ENCODE measurements around the gene TCF20. TPM values are rescaled to one million over a fixed set of nuclear protein-coding genes. Genes with fewer than 3 reads are reported as not detected.

TCF20 gene
- total and polyA plus RNA-seq, 2 experiments from 2014 or later = 0.64 to 17.2 TPM

- 89 to 91% methylated on average over 15 to 18 of the region's 18 CpGs for WGBS, 2 experiments (ENCODE audit: low coverage in 1 of 2, low lambda C conversion rate in 2 of 2, missing lambda C conversion rate in 2 of 2)
- no peak overlapping the region for H2AFZ ChIP-seq
- no peak overlapping the region for H3K4me2 ChIP-seq (ENCODE audit: unreplicated experiment)
- no peak for DNase-seq
- H3K9me3 ChIP-seq (ENCODE audit: low read depth) = no peaks in the 10 kb centered on the region
- no peak for TF ChIP-seq EZH2 (IDR thresholded peaks at IDR 0.05; ENCODE audit: insufficient read depth, poor library complexity, severe bottlenecking)
- TF ChIP-seq EZH2phosphoT487 (IDR thresholded peaks at IDR 0.05; ENCODE audit: insufficient read depth, low read depth) = no peak
- no peaks in the 10 kb centered on the region for H3K9me2 ChIP-seq (ENCODE audit: insufficient read depth)
- H3K36me3 ChIP-seq (ENCODE audit: low read depth) = no peaks in the 10 kb centered on the region
- no peaks in the 10 kb centered on the region for H3K27me3 ChIP-seq (replicated peaks; ENCODE audit: insufficient read depth)
- H3K4me1 ChIP-seq (ENCODE audit: insufficient read depth) = no peaks in the 10 kb centered on the region
- no peak overlapping the region for H3K27ac ChIP-seq
- no peaks in the 10 kb centered on the region for H3F3A ChIP-seq (ENCODE audit: insufficient read depth)
- H3K79me2 ChIP-seq (ENCODE audit: insufficient read depth) = no peaks in the 10 kb centered on the region
- H3K9ac ChIP-seq = no peak overlapping the region
- in situ Hi-C loops (cut with MboI) = no loop called here
- H4K20me1 ChIP-seq (ENCODE audit: insufficient read depth) = no peaks in the 10 kb centered on the region
- no peak overlapping the region for H3K4me3 ChIP-seq
These were observed 37.5 kb upstream of the TCF20 start for GRCh38 chr22:42307806-42308563.

- H3K27ac ChIP-seq = no peak overlapping the region
- H3K9me2 ChIP-seq (ENCODE audit: insufficient read depth) = no peaks in the 10 kb centered on the region
- WGBS, 2 experiments (ENCODE audit: low coverage in 1 of 2, low lambda C conversion rate in 2 of 2, missing lambda C conversion rate in 2 of 2) = 81 to 83% methylated on average over 18 of the region's 18 CpGs
- H3K9ac ChIP-seq = no peak overlapping the region
- H3K4me1 ChIP-seq (ENCODE audit: insufficient read depth) = no peaks in the 10 kb centered on the region
- H3K9me3 ChIP-seq (ENCODE audit: low read depth) = no peaks in the 10 kb centered on the region
- no peaks in the 10 kb centered on the region for H4K20me1 ChIP-seq (ENCODE audit: insufficient read depth)
- in situ Hi-C loops (cut with MboI) = no loop called here
- no peaks in the 10 kb centered on the region for H3K79me2 ChIP-seq (ENCODE audit: insufficient read depth)
- no peak overlapping the region for H3K4me3 ChIP-seq
- no peaks in the 10 kb centered on the region for H3F3A ChIP-seq (ENCODE audit: insufficient read depth)
- TF ChIP-seq EZH2 (IDR thresholded peaks at IDR 0.05; ENCODE audit: insufficient read depth, poor library complexity, severe bottlenecking) (no peak), EZH2phosphoT487 (IDR thresholded peaks at IDR 0.05; ENCODE audit: insufficient read depth, low read depth) (no peak)
- H2AFZ ChIP-seq = no peak overlapping the region
- H3K27me3 ChIP-seq (replicated peaks; ENCODE audit: insufficient read depth) = no peaks in the 10 kb centered on the region
- H3K36me3 ChIP-seq (ENCODE audit: low read depth) = no peaks in the 10 kb centered on the region
- H3K4me2 ChIP-seq (ENCODE audit: unreplicated experiment) = no peak overlapping the region
- DNase-seq = no peak
These were observed 35.6 kb upstream of the TCF20 start for GRCh38 chr22:42306010-42306409.

- no peaks in the 10 kb centered on the region for H3F3A ChIP-seq (ENCODE audit: insufficient read depth)
- H2AFZ ChIP-seq = no peak overlapping the region
- H4K20me1 ChIP-seq (ENCODE audit: insufficient read depth) = no peaks in the 10 kb centered on the region
- 73 to 84% methylated on average over 7 to 8 of the region's 8 CpGs for WGBS, 2 experiments (ENCODE audit: low coverage in 1 of 2, low lambda C conversion rate in 2 of 2, missing lambda C conversion rate in 2 of 2)
- H3K4me2 ChIP-seq (ENCODE audit: unreplicated experiment) = no peak overlapping the region
- no peaks in the 10 kb centered on the region for H3K4me1 ChIP-seq (ENCODE audit: insufficient read depth)
- no peaks in the 10 kb centered on the region for H3K27me3 ChIP-seq (replicated peaks; ENCODE audit: insufficient read depth)
- DNase-seq = no peak
- H3K79me2 ChIP-seq (ENCODE audit: insufficient read depth) = no peaks in the 10 kb centered on the region
- in situ Hi-C loops (cut with MboI) = no loop called here
- H3K27ac ChIP-seq = no peak overlapping the region
- H3K4me3 ChIP-seq = no peak overlapping the region
- no peaks in the 10 kb centered on the region for H3K9me2 ChIP-seq (ENCODE audit: insufficient read depth)
- no peak overlapping the region for H3K9ac ChIP-seq
- TF ChIP-seq EZH2phosphoT487 (IDR thresholded peaks at IDR 0.05; ENCODE audit: insufficient read depth, low read depth) = no peak
- no peaks in the 10 kb centered on the region for H3K36me3 ChIP-seq (ENCODE audit: low read depth)
- no peaks in the 10 kb centered on the region for H3K9me3 ChIP-seq (ENCODE audit: low read depth)
These were observed 33.9 kb upstream of the TCF20 start for GRCh38 chr22:42304324-42304790.

GRCh38 chr22:42303396-42304323, 33.2 kb upstream of the TCF20 start:
- Histone ChIP-seq H3F3A (ENCODE audit: insufficient read depth) (no peaks in the 10 kb centered on the region), H3K9me2 (ENCODE audit: insufficient read depth) (no peaks in the 10 kb centered on the region), H3K79me2 (ENCODE audit: insufficient read depth) (no peaks in the 10 kb centered on the region), H3K4me2 (ENCODE audit: unreplicated experiment) (no peak overlapping the region), H4K20me1 (ENCODE audit: insufficient read depth) (no peaks in the 10 kb centered on the region), H3K4me3 (no peak overlapping the region), H3K4me1 (ENCODE audit: insufficient read depth) (no peaks in the 10 kb centered on the region), H3K27me3 (replicated peaks; ENCODE audit: insufficient read depth) (no peaks in the 10 kb centered on the region), H2AFZ (no peak overlapping the region), H3K9ac (no peak overlapping the region), H3K27ac (no peak overlapping the region), H3K9me3 (ENCODE audit: low read depth) (no peaks in the 10 kb centered on the region), H3K36me3 (ENCODE audit: low read depth) (no peaks in the 10 kb centered on the region)
- in situ Hi-C loops (cut with MboI) = no loop called here
- WGBS, 2 experiments (ENCODE audit: low coverage in 1 of 2, low lambda C conversion rate in 2 of 2, missing lambda C conversion rate in 2 of 2) = 69 to 75% methylated on average over 19 to 21 of the region's 21 CpGs
- DNase-seq = no peak
- TF ChIP-seq EZH2phosphoT487 (IDR thresholded peaks at IDR 0.05; ENCODE audit: insufficient read depth, low read depth) = no peak
